Cardiac septum (tissue), 1 donor: ENCODE measurements around the gene OSGIN1. TPM values are rescaled to one million over a fixed set of nuclear protein-coding genes. Genes with fewer than 3 reads are reported as not detected.

Experiments
- DNase-seq: peaks from one replicate; pipeline ENCODE4 v3.0.0-alpha.2; 2020; ENCODE audit warnings: low spot score
- intact Hi-C: fragments of 100-400 bp; cut with DNase I; formaldehyde crosslinking; loops from one replicate; pipeline ENCODE4 v1.14.0; 2022
- total RNA-seq: library from RNA; stranded (reverse); fragmentation: NEBNext Ultra II Directional; extraction: Animal tissue kit (Norgen Biotek cat#: 25700); gene quantifications from one replicate; pipeline ENCODE4 v1.2.1, GENCODE V29; 2021
- donor health status: DM: no; HTN: no; CAD: no.

The OSGIN1 gene
- total RNA-seq, 1 donor from 2014 or later, result 12.6 TPM

DNA sequence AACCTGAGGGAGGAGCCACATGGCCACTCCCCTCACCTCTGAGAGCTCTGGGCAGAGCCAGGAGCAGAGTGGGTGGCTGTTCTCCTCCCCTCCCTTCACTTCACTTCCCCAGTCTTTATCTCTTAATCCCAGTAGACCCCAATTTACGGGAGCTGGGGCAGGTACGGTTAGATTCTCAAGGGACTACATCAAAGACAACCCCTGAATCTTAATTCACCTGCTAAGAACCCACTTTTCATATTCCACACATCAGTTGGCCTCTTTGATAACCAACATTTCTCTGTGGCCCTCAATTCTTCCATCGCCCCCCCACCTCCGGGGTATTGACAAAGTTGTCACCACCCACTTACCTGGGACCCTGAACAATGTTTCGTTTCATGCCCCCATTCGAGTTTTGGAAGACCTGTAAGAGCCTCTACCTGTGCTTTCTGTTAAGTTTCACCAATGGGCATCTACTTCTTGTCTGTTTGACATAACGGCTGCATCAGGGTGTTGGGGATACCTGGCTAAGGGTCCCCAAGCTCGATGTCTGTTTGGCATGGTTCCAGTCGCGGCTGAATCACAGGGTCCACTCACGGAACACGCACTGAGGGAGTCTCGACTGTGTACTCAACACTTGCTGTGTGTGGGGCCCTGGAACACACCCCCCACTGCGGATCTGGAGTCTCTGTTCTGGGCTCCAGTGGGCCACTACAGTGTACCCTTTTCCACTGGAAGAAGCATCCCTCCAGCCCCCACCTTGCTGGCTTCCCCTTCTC, 61.7 kb downstream of the OSGIN1 start:
- intact Hi-C loops, result no loop called here
- no peak for DNase-seq

DNA sequence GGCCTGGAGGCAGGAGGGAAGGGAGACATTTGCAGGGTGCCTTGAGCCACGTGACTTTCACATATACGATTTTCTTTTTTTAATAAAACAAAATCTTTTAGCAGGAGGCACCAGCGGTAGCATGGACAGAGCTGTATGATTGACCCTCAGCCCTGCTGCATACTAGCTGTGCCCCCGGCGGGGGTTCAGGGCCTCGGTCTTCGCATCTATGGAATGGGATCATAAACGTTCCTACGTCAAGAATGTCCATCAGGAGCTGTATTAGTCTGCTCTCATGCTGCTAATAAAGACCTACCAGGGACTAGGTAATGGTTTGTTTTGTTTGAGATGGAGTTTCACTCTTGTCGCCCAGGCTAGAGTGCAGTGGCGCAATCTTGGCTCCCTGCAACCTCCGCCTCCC, 62.4 kb downstream of the OSGIN1 start:
- intact Hi-C loops, result no loop called here
- DNase-seq, result no peak

Other genes with a start within 250 kb of the OSGIN1 start
- gene HSBP1, start 145.3 kb upstream of the OSGIN1 start, total RNA-seq, result 126 TPM
- gene MLYCD, start 54.1 kb upstream of the OSGIN1 start, total RNA-seq, result 20.1 TPM
- gene NECAB2, start 15.0 kb downstream of the OSGIN1 start, total RNA-seq, result 2.5 TPM
- not detected for gene SLC38A8, start 89.6 kb downstream of the OSGIN1 start, total RNA-seq
- gene MBTPS1, start 163.7 kb downstream of the OSGIN1 start, total RNA-seq, result 53.2 TPM
- gene HSDL1, start 191.9 kb downstream of the OSGIN1 start, total RNA-seq, result 17.4 TPM
- gene DNAAF1, start 192.1 kb downstream of the OSGIN1 start, total RNA-seq, result not detected
- 20.9 TPM for gene TAF1C, start 233.8 kb downstream of the OSGIN1 start, total RNA-seq
- 0.24 TPM for gene ADAD2, start 237.9 kb downstream of the OSGIN1 start, total RNA-seq